HEK293 (cell line): Measurements from ENCODE around the gene DLX5.

Experiments
- EGR2 ChIP-seq: fragments of 450-650 bp; formaldehyde crosslinking; IDR thresholded peaks from 2 replicates; pipeline ENCODE4 v1.5.1; 2016; ENCODE audit warnings: low read depth, missing biosample characterization, missing genetic modification characterization
- GLIS2 ChIP-seq: fragments of 450-650 bp; formaldehyde crosslinking; IDR thresholded peaks from 2 replicates; pipeline ENCODE4 v1.5.1; 2016; ENCODE audit warnings: missing biosample characterization, missing genetic modification characterization
- HOXC10 ChIP-seq: sonication (generic); formaldehyde crosslinking; IDR thresholded peaks from 2 replicates; pipeline ENCODE4 v1.8.1; 2023; ENCODE audit warnings: mild to moderate bottlenecking, missing genetic modification reagents
- KLF8 ChIP-seq: fragments of 450-650 bp; formaldehyde crosslinking; IDR thresholded peaks from 2 replicates; pipeline ENCODE4 v1.5.1; 2016; ENCODE audit warnings: missing biosample characterization, missing genetic modification characterization
- MYNN ChIP-seq: fragments of 450-650 bp; formaldehyde crosslinking; IDR thresholded peaks from 2 replicates; pipeline ENCODE4 v1.5.1; 2016; ENCODE audit warnings: missing biosample characterization, missing genetic modification characterization, borderline replicate concordance
- SP2 ChIP-seq: fragments of 450-650 bp; formaldehyde crosslinking; IDR thresholded peaks from 2 replicates; pipeline ENCODE4 v1.5.1; 2016; ENCODE audit warnings: missing biosample characterization, missing genetic modification characterization
- SP7 ChIP-seq: fragments of 450-650 bp; formaldehyde crosslinking; IDR thresholded peaks from 2 replicates; pipeline ENCODE4 v1.5.1; 2016; ENCODE audit warnings: missing biosample characterization, missing genetic modification characterization
- YY2 ChIP-seq: fragments of 450-650 bp; formaldehyde crosslinking; IDR thresholded peaks from 2 replicates; pipeline ENCODE4 v1.5.1; 2016; ENCODE audit warnings: missing biosample characterization, missing genetic modification characterization
- ZBTB1 ChIP-seq: fragments of 450-650 bp; formaldehyde crosslinking; IDR thresholded peaks from 2 replicates; pipeline ENCODE4 v1.5.1; 2016; ENCODE audit warnings: missing biosample characterization, missing genetic modification characterization
- ZBTB20 ChIP-seq: fragments of 450-650 bp; formaldehyde crosslinking; IDR thresholded peaks from 2 replicates; pipeline ENCODE4 v1.5.1; 2016; ENCODE audit warnings: missing biosample characterization, missing genetic modification characterization
- ZBTB48 ChIP-seq: fragments of 450-650 bp; formaldehyde crosslinking; IDR thresholded peaks from 2 replicates; pipeline ENCODE4 v1.5.1; 2016; ENCODE audit warnings: missing biosample characterization, missing genetic modification characterization
- ZBTB8A ChIP-seq: fragments of 450-650 bp; formaldehyde crosslinking; IDR thresholded peaks from 2 replicates; pipeline ENCODE4 v1.5.1; 2016; ENCODE audit warnings: missing biosample characterization, missing genetic modification characterization
- ZNF311 ChIP-seq: fragments of 450-650 bp; formaldehyde crosslinking; IDR thresholded peaks from 2 replicates; pipeline ENCODE4 v1.5.1; 2017; ENCODE audit warnings: missing biosample characterization, missing genetic modification characterization, borderline replicate concordance
- ZNF335 ChIP-seq: fragments of 450-650 bp; formaldehyde crosslinking; conservative IDR thresholded peaks from 2 replicates; pipeline ENCODE4 v1.5.1; 2016; ENCODE audit warnings: missing biosample characterization, missing genetic modification characterization
- ZNF341 ChIP-seq: fragments of 450-650 bp; formaldehyde crosslinking; IDR thresholded peaks from 2 replicates; pipeline ENCODE4; 2016; ENCODE audit warnings: low read depth, missing biosample characterization, missing genetic modification characterization
- ZNF416 ChIP-seq: fragments of 450-650 bp; formaldehyde crosslinking; IDR thresholded peaks from 2 replicates; pipeline ENCODE4 v1.5.1; 2016; ENCODE audit warnings: missing biosample characterization, missing genetic modification characterization
- ZNF423 ChIP-seq: fragments of 450-650 bp; formaldehyde crosslinking; IDR thresholded peaks from 2 replicates; pipeline ENCODE4 v1.5.1; 2016; ENCODE audit warnings: missing biosample characterization, missing genetic modification characterization
- ZNF571 ChIP-seq: fragments of 450-650 bp; formaldehyde crosslinking; IDR thresholded peaks from 2 replicates; pipeline ENCODE4 v1.5.0; 2017; ENCODE audit warnings: missing biosample characterization, missing genetic modification characterization
- ZNF629 ChIP-seq: fragments of 450-650 bp; formaldehyde crosslinking; IDR thresholded peaks from 2 replicates; pipeline ENCODE4 v1.5.1; 2017; ENCODE audit warnings: missing biosample characterization, missing genetic modification characterization
- ZNF677 ChIP-seq: fragments of 450-650 bp; IDR thresholded peaks from 2 replicates; pipeline ENCODE4 v1.5.0; 2018; ENCODE audit warnings: missing biosample characterization, mild to moderate bottlenecking, missing genetic modification characterization, moderate library complexity
- ZNF76 ChIP-seq: fragments of 450-650 bp; formaldehyde crosslinking; IDR thresholded peaks from 2 replicates; pipeline ENCODE4; 2016; ENCODE audit warnings: low read depth, missing biosample characterization, missing genetic modification characterization, borderline replicate concordance
- ZXDB ChIP-seq: fragments of 450-650 bp; formaldehyde crosslinking; IDR thresholded peaks from 2 replicates; pipeline ENCODE4 v1.5.1; 2016; ENCODE audit warnings: missing biosample characterization, missing genetic modification characterization
- TF ChIP-seq, protein P1 (sequence below): fragments of 450-650 bp; formaldehyde crosslinking; IDR thresholded peaks from 2 replicates; pipeline ENCODE4 v1.5.1; 2016; ENCODE audit warnings: missing biosample characterization, missing genetic modification characterization
- TF ChIP-seq, protein P2 (sequence below): fragments of 450-650 bp; formaldehyde crosslinking; IDR thresholded peaks from 2 replicates; pipeline ENCODE4 v1.5.1; 2016; ENCODE audit warnings: missing biosample characterization, missing genetic modification characterization
- TF ChIP-seq, protein P3 (sequence below): fragments of 450-650 bp; formaldehyde crosslinking; IDR thresholded peaks from 2 replicates; pipeline ENCODE4 v1.5.0; 2017; ENCODE audit warnings: missing biosample characterization, missing genetic modification characterization, borderline replicate concordance
- TF ChIP-seq, protein P4 (sequence below): fragments of 450-650 bp; formaldehyde crosslinking; IDR thresholded peaks from 2 replicates; pipeline ENCODE4 v1.5.1; 2016; ENCODE audit warnings: missing biosample characterization, missing genetic modification characterization
- TF ChIP-seq, protein P5 (sequence below): fragments of 450-650 bp; formaldehyde crosslinking; conservative IDR thresholded peaks from 2 replicates; pipeline ENCODE4 v1.5.1; 2016; ENCODE audit warnings: low read depth, missing biosample characterization, missing genetic modification characterization

The DLX5 gene

DNA sequence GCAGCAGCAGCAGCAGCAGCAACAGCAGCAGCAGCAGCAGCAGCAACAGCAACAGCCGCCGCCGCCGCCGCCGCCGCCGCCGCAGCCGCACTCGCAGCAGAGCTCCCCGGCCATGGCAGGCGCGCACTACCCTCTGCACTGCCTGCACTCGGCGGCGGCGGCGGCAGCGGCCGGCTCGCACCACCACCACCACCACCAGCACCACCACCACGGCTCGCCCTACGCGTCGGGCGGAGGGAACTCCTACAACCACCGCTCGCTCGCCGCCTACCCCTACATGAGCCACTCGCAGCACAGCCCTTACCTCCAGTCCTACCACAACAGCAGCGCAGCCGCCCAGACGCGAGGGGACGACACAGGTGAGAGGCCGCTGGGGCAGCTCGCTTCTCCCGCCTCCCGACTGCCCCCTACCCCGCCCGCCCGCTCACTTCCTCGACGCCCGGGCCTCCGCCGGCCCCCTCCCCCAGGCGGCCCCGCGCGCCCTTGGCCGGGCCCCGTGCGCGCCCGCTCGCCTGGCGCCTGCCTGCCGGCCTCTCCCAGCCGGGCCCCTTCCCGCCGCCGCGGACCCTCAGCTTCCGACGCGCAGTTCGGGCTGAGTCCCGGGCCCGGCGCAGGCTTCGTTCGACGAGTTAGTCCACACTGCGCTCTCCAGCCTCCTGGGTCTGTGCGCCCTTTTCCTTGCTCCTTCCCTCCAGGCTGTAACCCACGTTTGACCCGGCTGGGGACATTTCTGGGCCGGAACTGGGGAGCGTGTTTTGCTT is 18.4 kb downstream of the DLX5 start (continued):
- TF ChIP-seq, protein P1, sequence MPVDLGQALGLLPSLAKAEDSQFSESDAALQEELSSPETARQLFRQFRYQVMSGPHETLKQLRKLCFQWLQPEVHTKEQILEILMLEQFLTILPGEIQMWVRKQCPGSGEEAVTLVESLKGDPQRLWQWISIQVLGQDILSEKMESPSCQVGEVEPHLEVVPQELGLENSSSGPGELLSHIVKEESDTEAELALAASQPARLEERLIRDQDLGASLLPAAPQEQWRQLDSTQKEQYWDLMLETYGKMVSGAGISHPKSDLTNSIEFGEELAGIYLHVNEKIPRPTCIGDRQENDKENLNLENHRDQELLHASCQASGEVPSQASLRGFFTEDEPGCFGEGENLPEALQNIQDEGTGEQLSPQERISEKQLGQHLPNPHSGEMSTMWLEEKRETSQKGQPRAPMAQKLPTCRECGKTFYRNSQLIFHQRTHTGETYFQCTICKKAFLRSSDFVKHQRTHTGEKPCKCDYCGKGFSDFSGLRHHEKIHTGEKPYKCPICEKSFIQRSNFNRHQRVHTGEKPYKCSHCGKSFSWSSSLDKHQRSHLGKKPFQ (tag by site-specific recombination), result no peak
- TF ChIP-seq ZNF311 (tag by site-specific recombination), result no peak
- TF ChIP-seq, protein P2, sequence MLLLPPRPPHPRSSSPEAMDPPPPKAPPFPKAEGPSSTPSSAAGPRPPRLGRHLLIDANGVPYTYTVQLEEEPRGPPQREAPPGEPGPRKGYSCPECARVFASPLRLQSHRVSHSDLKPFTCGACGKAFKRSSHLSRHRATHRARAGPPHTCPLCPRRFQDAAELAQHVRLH, result peak; percentile 42; the same call in 1 of the 2 replicates
- TF ChIP-seq ZNF416 (tag by site-specific recombination), result no peak
- no peak for TF ChIP-seq ZNF629
- peak; percentile 98 for TF ChIP-seq ZBTB20 (tag by site-specific recombination)
- TF ChIP-seq SP7 (tag by site-specific recombination), result peak; percentile 45; the same call in 1 of the 2 replicates
- no peak for TF ChIP-seq ZXDB (tag by site-specific recombination)
- TF ChIP-seq HOXC10 (CRISPR knock-in tag), result no peak
- TF ChIP-seq ZNF76 (tag by site-specific recombination), result peak; percentile 70; the same call in 1 of the 2 replicates
- TF ChIP-seq ZNF335 (tag by site-specific recombination), result peak; percentile 62
- TF ChIP-seq MYNN, result no peak
- TF ChIP-seq EGR2 (tag by site-specific recombination), result peak; percentile 78; the same call in 1 of the 2 replicates
- TF ChIP-seq YY2, result peak; percentile 44; the same call in 1 of the 2 replicates
- TF ChIP-seq ZBTB1 (tag by site-specific recombination), result no peak
- TF ChIP-seq, protein P3, sequence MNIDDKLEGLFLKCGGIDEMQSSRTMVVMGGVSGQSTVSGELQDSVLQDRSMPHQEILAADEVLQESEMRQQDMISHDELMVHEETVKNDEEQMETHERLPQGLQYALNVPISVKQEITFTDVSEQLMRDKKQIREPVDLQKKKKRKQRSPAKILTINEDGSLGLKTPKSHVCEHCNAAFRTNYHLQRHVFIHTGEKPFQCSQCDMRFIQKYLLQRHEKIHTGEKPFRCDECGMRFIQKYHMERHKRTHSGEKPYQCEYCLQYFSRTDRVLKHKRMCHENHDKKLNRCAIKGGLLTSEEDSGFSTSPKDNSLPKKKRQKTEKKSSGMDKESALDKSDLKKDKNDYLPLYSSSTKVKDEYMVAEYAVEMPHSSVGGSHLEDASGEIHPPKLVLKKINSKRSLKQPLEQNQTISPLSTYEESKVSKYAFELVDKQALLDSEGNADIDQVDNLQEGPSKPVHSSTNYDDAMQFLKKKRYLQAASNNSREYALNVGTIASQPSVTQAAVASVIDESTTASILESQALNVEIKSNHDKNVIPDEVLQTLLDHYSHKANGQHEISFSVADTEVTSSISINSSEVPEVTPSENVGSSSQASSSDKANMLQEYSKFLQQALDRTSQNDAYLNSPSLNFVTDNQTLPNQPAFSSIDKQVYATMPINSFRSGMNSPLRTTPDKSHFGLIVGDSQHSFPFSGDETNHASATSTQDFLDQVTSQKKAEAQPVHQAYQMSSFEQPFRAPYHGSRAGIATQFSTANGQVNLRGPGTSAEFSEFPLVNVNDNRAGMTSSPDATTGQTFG (tag by site-specific recombination), result no peak
- TF ChIP-seq ZNF571, result no peak
- peak; percentile 82 for TF ChIP-seq SP2
- TF ChIP-seq ZBTB8A (tag by site-specific recombination), result peak; percentile 71
- TF ChIP-seq, protein P4, sequence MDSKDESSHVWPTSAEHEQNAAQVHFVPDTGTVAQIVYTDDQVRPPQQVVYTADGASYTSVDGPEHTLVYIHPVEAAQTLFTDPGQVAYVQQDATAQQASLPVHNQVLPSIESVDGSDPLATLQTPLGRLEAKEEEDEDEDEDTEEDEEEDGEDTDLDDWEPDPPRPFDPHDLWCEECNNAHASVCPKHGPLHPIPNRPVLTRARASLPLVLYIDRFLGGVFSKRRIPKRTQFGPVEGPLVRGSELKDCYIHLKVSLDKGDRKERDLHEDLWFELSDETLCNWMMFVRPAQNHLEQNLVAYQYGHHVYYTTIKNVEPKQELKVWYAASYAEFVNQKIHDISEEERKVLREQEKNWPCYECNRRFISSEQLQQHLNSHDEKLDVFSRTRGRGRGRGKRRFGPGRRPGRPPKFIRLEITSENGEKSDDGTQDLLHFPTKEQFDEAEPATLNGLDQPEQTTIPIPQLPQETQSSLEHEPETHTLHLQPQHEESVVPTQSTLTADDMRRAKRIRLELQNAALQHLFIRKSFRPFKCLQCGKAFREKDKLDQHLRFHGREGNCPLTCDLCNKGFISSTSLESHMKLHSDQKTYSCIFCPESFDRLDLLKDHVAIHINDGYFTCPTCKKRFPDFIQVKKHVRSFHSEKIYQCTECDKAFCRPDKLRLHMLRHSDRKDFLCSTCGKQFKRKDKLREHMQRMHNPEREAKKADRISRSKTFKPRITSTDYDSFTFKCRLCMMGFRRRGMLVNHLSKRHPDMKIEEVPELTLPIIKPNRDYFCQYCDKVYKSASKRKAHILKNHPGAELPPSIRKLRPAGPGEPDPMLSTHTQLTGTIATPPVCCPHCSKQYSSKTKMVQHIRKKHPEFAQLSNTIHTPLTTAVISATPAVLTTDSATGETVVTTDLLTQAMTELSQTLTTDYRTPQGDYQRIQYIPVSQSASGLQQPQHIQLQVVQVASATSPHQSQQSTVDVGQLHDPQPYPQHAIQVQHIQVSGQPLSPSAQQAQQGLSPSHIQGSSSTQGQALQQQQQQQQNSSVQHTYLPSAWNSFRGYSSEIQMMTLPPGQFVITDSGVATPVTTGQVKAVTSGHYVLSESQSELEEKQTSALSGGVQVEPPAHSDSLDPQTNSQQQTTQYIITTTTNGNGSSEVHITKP (tag by site-specific recombination), result peak; percentile 20
- TF ChIP-seq, protein P5, sequence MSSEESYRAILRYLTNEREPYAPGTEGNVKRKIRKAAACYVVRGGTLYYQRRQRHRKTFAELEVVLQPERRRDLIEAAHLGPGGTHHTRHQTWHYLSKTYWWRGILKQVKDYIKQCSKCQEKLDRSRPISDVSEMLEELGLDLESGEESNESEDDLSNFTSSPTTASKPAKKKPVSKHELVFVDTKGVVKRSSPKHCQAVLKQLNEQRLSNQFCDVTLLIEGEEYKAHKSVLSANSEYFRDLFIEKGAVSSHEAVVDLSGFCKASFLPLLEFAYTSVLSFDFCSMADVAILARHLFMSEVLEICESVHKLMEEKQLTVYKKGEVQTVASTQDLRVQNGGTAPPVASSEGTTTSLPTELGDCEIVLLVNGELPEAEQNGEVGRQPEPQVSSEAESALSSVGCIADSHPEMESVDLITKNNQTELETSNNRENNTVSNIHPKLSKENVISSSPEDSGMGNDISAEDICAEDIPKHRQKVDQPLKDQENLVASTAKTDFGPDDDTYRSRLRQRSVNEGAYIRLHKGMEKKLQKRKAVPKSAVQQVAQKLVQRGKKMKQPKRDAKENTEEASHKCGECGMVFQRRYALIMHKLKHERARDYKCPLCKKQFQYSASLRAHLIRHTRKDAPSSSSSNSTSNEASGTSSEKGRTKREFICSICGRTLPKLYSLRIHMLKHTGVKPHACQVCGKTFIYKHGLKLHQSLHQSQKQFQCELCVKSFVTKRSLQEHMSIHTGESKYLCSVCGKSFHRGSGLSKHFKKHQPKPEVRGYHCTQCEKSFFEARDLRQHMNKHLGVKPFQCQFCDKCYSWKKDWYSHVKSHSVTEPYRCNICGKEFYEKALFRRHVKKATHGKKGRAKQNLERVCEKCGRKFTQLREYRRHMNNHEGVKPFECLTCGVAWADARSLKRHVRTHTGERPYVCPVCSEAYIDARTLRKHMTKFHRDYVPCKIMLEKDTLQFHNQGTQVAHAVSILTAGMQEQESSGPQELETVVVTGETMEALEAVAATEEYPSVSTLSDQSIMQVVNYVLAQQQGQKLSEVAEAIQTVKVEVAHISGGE (tag by site-specific recombination), result no peak; the same call in 1 of the 2 replicates
- TF ChIP-seq ZNF423 (tag by site-specific recombination), result 0 out of 2 replicates have a peak, but pooled peaks have one; percentile 16
- TF ChIP-seq ZNF677 (tag by site-specific recombination), result no peak
- peak; percentile 80 for TF ChIP-seq ZBTB48
- peak; percentile 25; the same call in 1 of the 2 replicates for TF ChIP-seq KLF8 (tag by site-specific recombination)
- peak; percentile 86 for TF ChIP-seq GLIS2 (tag by site-specific recombination)
- peak; percentile 51; the same call in 1 of the 2 replicates for TF ChIP-seq ZNF341
